HPDE6-E6E7 (cell line): ENCODE data around the gene PMPCB.

Source experiments
- DNase-seq: peaks from one replicate; pipeline ENCODE4 v3.0.0; 2011; ENCODE audit warnings: missing footprints; ENCODE audit errors: extremely low spot score

The PMPCB gene

DNA sequence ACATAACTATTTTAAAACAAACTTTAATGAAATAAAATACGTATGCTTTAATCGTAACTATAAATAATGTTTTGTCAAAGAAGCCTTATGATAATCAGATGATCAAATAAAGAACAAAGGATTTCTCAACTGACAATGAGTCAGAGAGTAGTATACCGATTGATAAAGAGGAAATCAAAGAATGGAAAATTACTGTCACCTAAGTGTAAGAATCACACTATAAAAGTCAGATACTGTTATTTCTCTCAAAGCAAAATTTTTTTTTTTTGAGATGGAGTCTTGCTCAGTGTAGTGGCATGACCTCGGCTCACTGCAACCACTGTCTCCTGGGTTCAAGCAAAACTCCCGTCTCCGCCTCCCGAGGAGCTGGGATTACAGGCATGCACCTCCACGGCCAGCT lies 28.5 kb downstream of the PMPCB start:
- DNase-seq: no peak

DNA sequence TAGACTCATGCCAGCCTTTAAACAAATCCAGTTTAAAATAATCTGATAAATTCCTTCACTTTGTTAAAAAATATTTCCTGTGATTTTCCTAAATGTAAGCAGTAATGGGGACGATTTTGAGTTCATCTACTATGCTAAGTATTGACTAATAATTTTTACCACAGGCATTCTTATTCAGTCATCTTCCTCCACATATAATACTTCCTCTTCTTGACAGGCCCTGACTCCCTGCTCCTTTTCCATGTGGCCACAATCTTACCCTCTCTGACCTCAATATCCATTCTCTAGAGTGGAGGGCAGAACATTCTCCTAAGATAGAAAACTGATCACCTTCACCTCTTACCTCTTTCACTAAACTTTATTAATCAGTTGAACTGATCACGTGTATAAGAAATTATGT lies 39.5 kb downstream of the PMPCB start:
- no peak for DNase-seq

DNA sequence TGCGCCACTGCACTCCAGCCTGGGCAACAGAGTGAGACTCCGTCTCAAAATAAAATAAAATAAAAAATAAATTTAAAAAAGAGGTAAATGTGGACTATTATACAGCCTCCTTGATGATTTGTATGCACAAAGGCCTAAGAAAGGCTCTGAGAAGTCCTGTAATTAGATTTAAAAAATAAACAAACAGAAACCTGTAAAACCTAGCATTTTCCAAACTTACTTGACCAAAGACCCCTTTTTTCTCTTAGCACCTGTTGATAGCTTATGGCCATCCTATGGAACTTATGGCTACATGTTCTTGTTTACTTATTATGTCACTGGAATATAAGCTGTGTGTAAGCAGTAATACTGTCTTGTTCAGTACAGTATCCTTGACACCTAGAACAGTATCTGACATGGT lies 41.6 kb downstream of the PMPCB start:
- no peak for DNase-seq

DNA sequence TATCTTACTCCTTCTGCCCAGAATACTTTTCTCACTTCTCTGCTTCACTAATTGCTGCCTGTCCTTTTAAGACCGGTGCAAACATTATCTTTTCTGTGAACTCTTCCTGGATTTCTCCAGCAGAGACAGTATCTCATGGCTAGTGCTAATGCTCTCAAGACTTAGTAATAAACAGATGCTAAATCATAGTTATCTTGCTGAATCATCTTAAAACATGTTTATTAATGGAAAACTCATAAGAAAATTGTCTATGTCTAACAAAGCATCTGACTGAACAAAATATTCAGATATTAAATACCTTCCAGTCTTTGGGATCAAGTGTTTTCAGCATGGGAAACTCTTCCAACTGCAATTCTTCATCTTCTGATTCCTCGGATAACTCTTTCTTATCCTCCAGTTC lies 44.2 kb downstream of the PMPCB start:
- no peak for DNase-seq

DNA sequence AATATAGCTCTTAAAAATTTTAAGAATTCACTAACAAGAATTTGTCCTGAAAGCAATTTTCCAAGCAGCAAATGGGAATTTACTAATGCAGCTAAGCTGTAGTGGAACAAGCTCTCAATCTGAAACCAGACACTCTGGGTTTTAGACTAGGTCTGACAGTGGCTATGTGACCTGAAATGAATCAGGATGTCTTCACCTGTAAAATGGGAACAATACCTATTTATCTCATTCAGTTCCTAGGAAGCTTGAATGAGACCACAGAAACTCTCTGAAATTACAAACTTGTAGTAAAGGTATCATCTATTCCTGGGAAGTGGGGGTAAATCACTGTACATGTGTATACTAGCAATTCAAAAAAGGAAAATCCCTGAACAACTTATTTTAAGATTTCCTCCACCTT lies 46.1 kb downstream of the PMPCB start:
- DNase-seq: no peak

DNA sequence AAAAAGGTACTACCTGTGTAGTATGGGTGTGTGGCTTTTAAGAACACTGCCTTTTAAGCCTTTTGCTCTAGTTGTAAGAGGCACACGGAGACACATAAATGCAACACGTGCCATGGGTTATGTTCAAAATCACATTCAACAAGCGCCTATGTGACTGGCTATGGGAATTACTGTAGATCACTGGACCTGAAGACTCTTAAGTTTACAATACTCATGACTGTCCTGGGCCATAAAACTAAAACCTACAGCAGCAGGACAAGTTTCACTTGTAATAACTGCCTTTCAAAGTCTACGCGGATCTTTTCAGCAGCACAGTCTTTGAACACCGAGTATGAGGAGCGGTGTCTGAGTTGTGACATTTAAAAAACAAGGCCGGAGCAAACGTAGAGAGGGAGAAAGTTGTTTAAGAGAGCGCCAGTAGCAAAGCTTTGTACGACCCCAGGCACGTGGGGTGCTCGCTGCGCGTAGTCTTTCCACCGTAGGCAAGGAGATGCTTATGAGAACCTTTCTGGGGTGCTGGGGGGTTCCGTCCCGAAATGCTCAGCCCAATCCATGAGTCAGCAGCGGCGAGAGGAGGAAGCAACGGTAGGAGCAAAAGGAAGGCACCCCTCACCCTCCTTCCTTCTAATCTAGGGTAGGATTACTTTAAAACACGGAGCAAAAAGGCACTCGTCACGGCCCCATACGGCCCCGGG lies 46.7 kb downstream of the PMPCB start:
- peak; percentile 20 for DNase-seq

DNA sequence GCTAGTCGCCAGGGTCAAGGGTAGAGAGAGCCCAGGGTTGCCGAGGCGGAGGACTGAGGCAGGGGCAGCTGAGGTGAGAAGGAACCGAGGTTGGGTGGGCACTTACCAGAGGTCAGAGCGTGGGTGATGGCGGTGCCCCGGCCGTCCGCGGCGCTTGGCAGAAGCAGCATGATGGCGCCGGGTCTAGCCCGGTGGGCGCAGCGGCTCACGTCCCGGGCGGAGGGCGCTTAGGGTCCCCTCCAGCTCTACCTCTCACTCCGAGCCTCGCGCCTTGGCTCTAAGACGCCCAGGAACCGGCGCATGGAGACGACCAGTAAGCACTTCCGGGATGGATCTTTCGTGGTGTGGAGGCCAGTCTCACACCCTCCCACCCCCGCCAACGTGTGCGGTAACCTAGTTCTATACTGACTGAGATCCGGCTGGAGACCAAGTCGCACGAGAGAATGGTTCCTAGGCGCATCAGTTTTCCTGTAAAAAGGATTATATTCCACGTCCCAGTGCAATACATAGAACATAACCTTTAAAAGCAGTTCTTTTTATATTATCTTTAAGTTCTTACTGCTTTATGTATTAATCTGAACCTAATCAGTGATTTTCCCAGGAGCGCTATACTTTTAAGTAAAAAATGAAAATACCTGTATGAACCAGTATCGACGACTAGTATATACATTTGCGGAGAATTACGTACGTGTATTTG lies 47.4 kb downstream of the PMPCB start, which contains the start of gene DNAJC2:
DNAJC2 (minus strand) TSS at position 315 of the 697 bp plus-strand sequence; CDS start at position 170, 145 bp downstream.
- peak; percentile 90 for DNase-seq

DNA sequence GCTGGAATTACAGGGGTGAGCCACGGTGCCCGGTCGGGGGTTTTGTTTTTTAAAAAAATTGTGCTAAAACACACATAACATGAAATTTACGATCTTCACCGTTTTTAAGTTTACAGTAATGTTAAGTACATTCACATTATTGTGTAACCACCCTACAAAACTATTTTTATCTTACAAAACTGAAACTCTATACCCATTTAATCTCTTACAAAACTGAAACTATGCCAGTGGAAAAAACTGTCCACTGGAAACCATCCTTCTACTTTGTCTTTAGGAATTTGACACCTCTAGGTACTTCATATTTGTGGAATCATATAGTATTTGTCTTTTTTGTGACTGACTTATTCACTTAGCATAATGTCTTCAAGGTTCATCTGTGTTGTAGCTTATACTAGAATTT lies 49.2 kb downstream of the PMPCB start:
- no peak for DNase-seq

DNA sequence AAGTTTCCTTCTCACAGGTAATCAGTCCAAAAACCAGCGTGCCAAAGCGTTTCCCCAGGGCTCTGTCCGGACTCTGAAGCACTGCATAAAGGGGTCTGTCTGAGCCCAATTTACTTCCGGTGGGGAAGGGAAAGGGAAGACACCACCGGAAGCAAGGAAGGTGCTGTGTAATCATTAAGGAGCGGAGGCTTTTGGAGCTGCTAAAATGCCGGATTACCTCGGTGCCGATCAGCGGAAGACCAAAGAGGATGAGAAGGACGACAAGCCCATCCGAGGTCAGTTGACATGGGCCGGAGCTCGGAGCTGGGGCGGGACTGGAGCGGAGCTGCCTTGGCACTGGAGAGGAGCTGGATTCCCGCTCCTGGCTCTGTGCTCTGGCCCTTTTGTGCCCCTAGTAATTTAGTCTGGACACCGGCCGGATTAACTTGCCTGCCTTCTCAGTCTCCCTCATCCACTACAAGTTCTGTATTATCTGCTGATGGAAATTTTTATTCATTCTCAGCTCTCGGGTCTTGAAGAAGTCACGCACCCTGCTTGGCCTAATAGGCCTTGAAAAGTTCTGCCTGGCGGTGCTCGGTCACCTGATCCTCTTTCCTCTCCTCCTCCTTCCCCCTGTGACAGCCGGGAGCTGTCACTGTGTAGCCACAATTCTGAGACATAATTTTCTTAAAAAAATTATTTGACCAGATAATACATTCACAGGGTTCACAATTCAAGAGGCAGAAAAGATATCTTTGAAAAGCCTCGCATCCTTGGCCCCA lies 50.5 kb downstream of the PMPCB start, which contains the start of gene PSMC2:
PSMC2 (plus strand) TSS at position 137 of the 761 bp plus-strand sequence; CDS start at position 206, 69 bp downstream.
- DNase-seq: peak; percentile 70

DNA sequence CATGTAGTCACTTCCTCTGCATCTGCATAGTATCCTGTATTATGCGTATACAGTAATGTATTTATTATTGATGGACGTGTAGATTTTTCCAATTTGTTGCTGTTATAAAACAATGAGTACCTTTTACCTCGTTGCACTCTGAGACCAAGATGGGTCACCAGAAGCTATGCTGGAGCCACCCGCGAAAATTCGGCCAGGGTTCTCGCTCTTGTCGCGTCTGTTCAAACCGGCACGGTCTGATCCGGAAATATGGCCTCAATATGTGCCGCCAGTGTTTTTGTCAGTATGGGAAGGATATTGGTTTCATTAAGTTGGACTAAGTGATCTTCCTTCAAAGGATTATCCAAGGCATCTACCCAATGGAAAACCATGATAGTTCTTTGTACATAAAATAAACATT lies 51.2 kb downstream of the PMPCB start:
- no peak for DNase-seq

DNA sequence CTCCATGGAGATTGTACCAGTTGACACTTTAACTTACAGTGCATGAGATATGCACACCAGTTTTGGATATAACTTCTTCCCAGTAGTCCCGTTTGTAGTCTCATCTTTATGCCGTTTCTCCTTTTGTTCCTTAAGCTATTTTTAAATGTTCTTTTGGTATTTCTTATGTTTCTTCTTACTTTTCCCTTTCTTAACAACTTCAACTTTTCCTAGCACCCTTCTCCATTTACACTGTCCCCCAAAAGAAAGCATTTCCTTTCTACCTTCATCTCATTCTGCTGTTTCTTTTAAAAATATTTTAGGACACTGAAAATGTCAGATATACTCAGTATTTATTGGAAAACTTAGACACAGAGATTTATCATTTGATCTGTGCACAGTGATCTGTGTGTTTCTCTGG lies 51.7 kb downstream of the PMPCB start:
- DNase-seq: no peak

DNA sequence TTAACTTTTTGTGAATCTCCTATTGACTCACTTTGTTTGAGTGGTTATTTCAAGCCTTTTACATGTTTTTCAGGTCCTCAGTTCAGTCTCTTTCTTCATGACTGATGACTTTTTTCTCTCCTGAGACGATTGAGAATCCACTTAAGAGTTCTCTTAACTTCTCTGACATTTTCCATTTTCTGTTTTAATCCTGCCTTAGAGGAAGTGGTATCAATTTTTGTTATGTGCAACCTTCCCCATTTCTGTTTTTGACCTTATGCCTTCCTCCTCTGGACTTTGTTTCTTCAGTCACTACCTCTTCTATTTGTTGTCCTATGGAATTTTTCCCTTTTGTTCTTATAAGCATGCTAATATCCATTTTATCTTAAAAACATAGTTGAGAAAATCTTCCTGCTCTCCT lies 52.6 kb downstream of the PMPCB start:
- no peak for DNase-seq
